Caco-2 (cell line): Measurements from ENCODE around the gene ST8SIA1. TPM values are rescaled to one million over a fixed set of nuclear protein-coding genes. Genes with fewer than 3 reads are reported as not detected.

ENCODE experiments used
- BruUV-seq: library from RNA; stranded (reverse); fragments of 400-500 nt; replicated peaks from 2 replicates; lab custom pipeline; 2021; lab: Mats Ljungman, UMichigan
- CTCF ChIA-PET: fragments of 300-600 bp; sonication (Branson Sonifier 250); formaldehyde crosslinking; loops from one replicate; lab custom pipeline; 2022; ENCODE audit warnings: antibody characterized with exemption; lab: Charles Lee
- POLR2A ChIA-PET: fragments of 300-600 bp; sonication (Branson Sonifier 250); formaldehyde crosslinking; loops from one replicate; lab custom pipeline; 2022; ENCODE audit warnings: antibody characterized with exemption; lab: Charles Lee
- DNase-seq, 2 experiments: peaks; one replicate each; pipeline versions ENCODE4 v3.0.0 to v3.0.0-alpha.2; 2020 to 2022
- H3K27me3 ChIP-seq: replicated peaks from 2 replicates; pipeline ENCODE4 v1.6.0; 2011; ENCODE audit warnings: low read length; ENCODE audit not compliant: control insufficient read depth, insufficient read depth
- H3K36me3 ChIP-seq: 2 replicates; pipeline ENCODE4 v1.5.1; 2011; ENCODE audit warnings: low read length; ENCODE audit not compliant: control insufficient read depth, insufficient read depth
- H3K4me1 ChIP-seq: fragments of 250-450 bp; sonication (Bioruptor Pico); 2 replicates; pipeline ENCODE4 v1.5.1; 2020; ENCODE audit warnings: mild to moderate bottlenecking
- H3K4me3 ChIP-seq: 2 replicates; pipeline ENCODE4 v1.5.1; 2011; ENCODE audit warnings: low read depth, mild to moderate bottlenecking, control low read depth, low read length
- H3K9me3 ChIP-seq: fragments of 250-450 bp; sonication (Bioruptor Pico); 2 replicates; pipeline ENCODE4 v1.5.1; 2020; ENCODE audit warnings: mild to moderate bottlenecking, moderate library complexity
- H3K27ac Mint-ChIP-seq: one replicate; pipeline ENCODE4 v1.8.0; 2022; ENCODE audit warnings: mixed read lengths; ENCODE audit not compliant: unreplicated experiment
- H3K27me3 Mint-ChIP-seq: one replicate; pipeline ENCODE4 v1.8.0; 2022; ENCODE audit warnings: mixed read lengths; ENCODE audit not compliant: insufficient read depth, unreplicated experiment
- H3K36me3 Mint-ChIP-seq: one replicate; pipeline ENCODE4 v1.8.0; 2022; ENCODE audit warnings: mild to moderate bottlenecking, mixed read lengths; ENCODE audit not compliant: insufficient read depth, unreplicated experiment
- H3K4me1 Mint-ChIP-seq: one replicate; pipeline ENCODE4 v1.8.0; 2022; ENCODE audit warnings: low read depth, mixed read lengths; ENCODE audit not compliant: unreplicated experiment
- H3K4me3 Mint-ChIP-seq: one replicate; pipeline ENCODE4 v1.8.0; 2022; ENCODE audit warnings: mild to moderate bottlenecking, moderate library complexity, mixed read lengths; ENCODE audit not compliant: unreplicated experiment
- H3K9me3 Mint-ChIP-seq: one replicate; pipeline ENCODE4 v1.8.0; 2022; ENCODE audit warnings: mixed read lengths; ENCODE audit not compliant: unreplicated experiment
- intact Hi-C: fragments of 100-400 bp; cut with micrococcal nuclease; formaldehyde crosslinking; loops from one replicate; pipeline ENCODE4 v1.10.0; 2022; ENCODE audit not compliant: unreplicated experiment
- total RNA-seq: library from RNA; stranded (reverse); gene quantifications from 2 replicates; pipeline ENCODE4 v1.2.3, GENCODE V29; 2022
- TF ChIP-seq, protein P1 (sequence below), 2 experiments: fragments of 200-600 bp in 1 of 2; IDR thresholded peaks; 1 replicate in 1 of 2; 2 replicates in 1 of 2; pipeline versions ENCODE4 v1.5.1 to v1.8.0; 2011 to 2022; ENCODE audit warnings: antibody characterized with exemption in 1 of 2, control low read depth in 1 of 2, inconsistent platforms in 1 of 2, low read depth in 1 of 2, low read length in 1 of 2, mild to moderate bottlenecking in 1 of 2, moderate library complexity in 1 of 2; ENCODE audit not compliant: insufficient read depth in 1 of 2, severe bottlenecking in 1 of 2, unreplicated experiment in 1 of 2

Gene ST8SIA1
- total RNA-seq, 1 experiment from 2014 or later, result not detected

DNA sequence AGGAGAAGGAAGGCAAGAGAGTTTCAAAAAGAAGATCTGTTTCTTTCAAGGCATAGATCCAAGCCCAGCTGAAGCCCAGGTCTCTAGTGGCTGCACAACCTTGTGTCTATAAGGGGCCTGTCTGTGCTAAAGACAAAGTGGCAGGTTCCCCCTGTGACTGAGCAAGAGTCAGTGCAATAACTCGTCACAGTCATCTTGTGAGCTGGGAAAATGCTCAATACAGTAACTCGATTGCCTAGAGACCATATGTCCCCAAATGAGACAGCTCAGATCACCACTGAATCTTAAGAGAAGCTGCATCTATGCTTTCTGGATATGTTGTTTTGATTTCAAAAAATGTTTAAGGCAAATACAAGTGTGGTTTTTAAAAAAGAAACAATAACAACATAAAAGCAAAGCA lies 24.2 kb downstream of the ST8SIA1 start:
- TF ChIP-seq, protein P1, sequence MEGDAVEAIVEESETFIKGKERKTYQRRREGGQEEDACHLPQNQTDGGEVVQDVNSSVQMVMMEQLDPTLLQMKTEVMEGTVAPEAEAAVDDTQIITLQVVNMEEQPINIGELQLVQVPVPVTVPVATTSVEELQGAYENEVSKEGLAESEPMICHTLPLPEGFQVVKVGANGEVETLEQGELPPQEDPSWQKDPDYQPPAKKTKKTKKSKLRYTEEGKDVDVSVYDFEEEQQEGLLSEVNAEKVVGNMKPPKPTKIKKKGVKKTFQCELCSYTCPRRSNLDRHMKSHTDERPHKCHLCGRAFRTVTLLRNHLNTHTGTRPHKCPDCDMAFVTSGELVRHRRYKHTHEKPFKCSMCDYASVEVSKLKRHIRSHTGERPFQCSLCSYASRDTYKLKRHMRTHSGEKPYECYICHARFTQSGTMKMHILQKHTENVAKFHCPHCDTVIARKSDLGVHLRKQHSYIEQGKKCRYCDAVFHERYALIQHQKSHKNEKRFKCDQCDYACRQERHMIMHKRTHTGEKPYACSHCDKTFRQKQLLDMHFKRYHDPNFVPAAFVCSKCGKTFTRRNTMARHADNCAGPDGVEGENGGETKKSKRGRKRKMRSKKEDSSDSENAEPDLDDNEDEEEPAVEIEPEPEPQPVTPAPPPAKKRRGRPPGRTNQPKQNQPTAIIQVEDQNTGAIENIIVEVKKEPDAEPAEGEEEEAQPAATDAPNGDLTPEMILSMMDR (IDR thresholded peaks at IDR 0.05; ENCODE audit: insufficient read depth in 1 of 2, low read depth in 1 of 2, low read length in 1 of 2, severe bottlenecking in 1 of 2, unreplicated experiment in 1 of 2), result no peak
- no peaks in the 10 kb centered on the region for H3K36me3 ChIP-seq
- H3K27me3 Mint-ChIP-seq, result peaks cover 29% of the 10 kb centered on the region
- no peaks in the 10 kb centered on the region for H3K9me3 Mint-ChIP-seq
- no TSS peak for BruUV-seq
- no peak overlapping the region for H3K27ac Mint-ChIP-seq
- H3K4me1 ChIP-seq, result no peaks in the 10 kb centered on the region
- H3K4me1 Mint-ChIP-seq, result no peaks in the 10 kb centered on the region
- CTCF ChIA-PET, result interaction anchor here (0.5 kb wide), 1 partner anchor 213 kb away, joined by 3 read pairs; no protein-coding TSS in a partner anchor
- H3K9me3 ChIP-seq, result no peaks in the 10 kb centered on the region
- H3K36me3 Mint-ChIP-seq, result no peaks in the 10 kb centered on the region
- POLR2A ChIA-PET, result no interaction called here
- H3K4me3 Mint-ChIP-seq, result no peak overlapping the region
- no peak for DNase-seq
- H3K4me3 ChIP-seq, result no peak overlapping the region
- H3K27me3 ChIP-seq, result no peaks in the 10 kb centered on the region
- intact Hi-C loops, result no loop called here

- Histone ChIP-seq H3K9me3 (no peaks in the 10 kb centered on the region), H3K27me3 (no peaks in the 10 kb centered on the region), H3K4me3 (no peak overlapping the region), H3K36me3 (no peaks in the 10 kb centered on the region), H3K4me1 (no peaks in the 10 kb centered on the region)
- POLR2A ChIA-PET, result no interaction called here
- Mint-ChIP-seq H3K27ac (no peak overlapping the region), H3K9me3 (peaks cover 3% of the 10 kb centered on the region), H3K27me3 (peaks cover 17% of the 10 kb centered on the region), H3K4me1 (no peaks in the 10 kb centered on the region), H3K36me3 (no peaks in the 10 kb centered on the region), H3K4me3 (no peak overlapping the region)
- BruUV-seq, result no TSS peak
- intact Hi-C loops, result no loop called here
- TF ChIP-seq, protein P1 (IDR thresholded peaks at IDR 0.05; ENCODE audit: insufficient read depth in 1 of 2, low read depth in 1 of 2, low read length in 1 of 2, severe bottlenecking in 1 of 2, unreplicated experiment in 1 of 2), result no peak
- CTCF ChIA-PET, result no interaction called here
- DNase-seq, result no peak
These were observed 26.7 kb downstream of the ST8SIA1 start for GRCh38 chr12:22307811-22308210.

DNA sequence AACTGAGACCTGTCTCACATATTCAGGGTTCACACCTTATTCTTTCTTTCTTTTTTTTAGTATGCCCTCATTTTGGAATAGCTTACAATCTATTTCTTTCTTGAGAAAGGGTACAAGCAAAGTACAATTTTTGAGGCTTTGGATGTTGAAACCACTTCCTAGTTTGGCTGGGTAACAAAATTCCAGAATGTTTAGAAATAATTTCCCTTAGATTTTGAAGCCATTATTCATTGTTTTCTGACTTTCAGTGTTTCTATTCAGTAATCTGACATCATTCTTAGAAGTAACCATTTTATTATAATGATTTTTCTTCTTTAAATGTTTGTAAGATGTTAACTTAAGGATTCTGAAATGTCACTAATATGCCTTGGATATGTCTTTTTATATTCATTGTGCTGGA lies 28.2 kb downstream of the ST8SIA1 start:
- no peaks in the 10 kb centered on the region for H3K27me3 ChIP-seq
- no TSS peak for BruUV-seq
- DNase-seq, result no peak
- intact Hi-C loops, result no loop called here
- H3K4me1 Mint-ChIP-seq, result no peaks in the 10 kb centered on the region
- no peak overlapping the region for H3K27ac Mint-ChIP-seq
- peaks cover 8% of the 10 kb centered on the region for H3K9me3 Mint-ChIP-seq
- H3K36me3 ChIP-seq, result no peaks in the 10 kb centered on the region
- no peaks in the 10 kb centered on the region for H3K4me1 ChIP-seq
- H3K36me3 Mint-ChIP-seq, result no peaks in the 10 kb centered on the region
- H3K9me3 ChIP-seq, result peaks cover 1% of the 10 kb centered on the region
- no peak overlapping the region for H3K4me3 ChIP-seq
- H3K27me3 Mint-ChIP-seq, result peaks cover 17% of the 10 kb centered on the region
- TF ChIP-seq, protein P1 (IDR thresholded peaks at IDR 0.05; ENCODE audit: insufficient read depth in 1 of 2, low read depth in 1 of 2, low read length in 1 of 2, severe bottlenecking in 1 of 2, unreplicated experiment in 1 of 2), result no peak
- H3K4me3 Mint-ChIP-seq, result no peak overlapping the region
- ChIA-PET POLR2A (no interaction called here), CTCF (no interaction called here)
